H1 (cell line): ENCODE measurements around the gene MREG. TPM values are rescaled to one million over a fixed set of nuclear protein-coding genes. Genes with fewer than 3 reads are reported as not detected.

ENCODE experiments used
- CTCF ChIA-PET: fragments of 300-600 bp; sonication (Branson Sonifier 250); formaldehyde crosslinking; loops from one replicate; lab custom pipeline; 2021; ENCODE audit not compliant: partially characterized antibody; lab: Charles Lee
- POLR2A ChIA-PET: fragments of 300-600 bp; sonication (Branson Sonifier 250); formaldehyde crosslinking; loops from one replicate; lab custom pipeline; 2021; ENCODE audit warnings: inconsistent platforms; ENCODE audit not compliant: partially characterized antibody; lab: Charles Lee
- DNase-seq, 2 experiments: peaks; one replicate each; pipeline versions ENCODE4 v3.0.0 to v3.0.0-alpha.2; 2010 to 2022; ENCODE audit warnings: low spot score in 2 of 2, low read depth in 1 of 2, mixed read lengths in 1 of 2
- FAIRE-seq: peaks from 2 replicates; lab custom pipeline; 2011; peaks lifted over from hg19 to GRCh38; lab: Jason Lieb, UNC
- H2AFZ ChIP-seq: 2 replicates; pipeline ENCODE4 v1.8.1; 2012; ENCODE audit warnings: low read length, inconsistent platforms
- H2AK5ac ChIP-seq: 2 replicates; pipeline ENCODE4 v1.6.1; 2013; ENCODE audit warnings: low read depth, low read length
- H2BK120ac ChIP-seq: replicated peaks from 2 replicates; pipeline ENCODE3; 2013; ENCODE audit warnings: low read depth, low read length, inconsistent platforms
- H2BK12ac ChIP-seq: 2 replicates; pipeline ENCODE4 v1.6.1; 2013; ENCODE audit warnings: low read depth, low read length
- H2BK15ac ChIP-seq: 2 replicates; pipeline ENCODE4 v1.6.1; 2013; ENCODE audit warnings: low read length
- H2BK20ac ChIP-seq: 2 replicates; pipeline ENCODE4 v1.6.1; 2013; ENCODE audit warnings: low read length
- H2BK5ac ChIP-seq: 2 replicates; pipeline ENCODE4 v1.6.1; 2013; ENCODE audit warnings: low read depth, low read length
- H3K14ac ChIP-seq: 2 replicates; pipeline ENCODE4 v1.6.1; 2013; ENCODE audit warnings: inconsistent platforms; ENCODE audit not compliant: insufficient read length
- H3K18ac ChIP-seq: 2 replicates; pipeline ENCODE4 v1.6.1; 2013; ENCODE audit warnings: low read length; ENCODE audit errors: extremely low read depth
- H3K23ac ChIP-seq: 2 replicates; pipeline ENCODE4 v1.6.1; 2013; ENCODE audit warnings: inconsistent platforms; ENCODE audit not compliant: insufficient read length
- H3K23me2 ChIP-seq: 2 replicates; pipeline ENCODE4 v1.6.1; 2013; ENCODE audit warnings: low read depth, low read length
- H3K27ac ChIP-seq: 2 replicates; pipeline ENCODE4 v1.6.1; 2011; ENCODE audit warnings: low read depth, low read length, inconsistent platforms
- H3K27me3 ChIP-seq, 4 experiments: replicated peaks in 1 of 4; 1 replicate in 1 of 4; 2 replicates in 3 of 4; pipeline versions ENCODE4 v1.6.1 to v1.8.1; 2011 to 2013; ENCODE audit warnings: low read length in 3 of 4, mild to moderate bottlenecking in 3 of 4, inconsistent platforms in 2 of 4, mixed read lengths in 2 of 4, moderate library complexity in 1 of 4; ENCODE audit not compliant: control insufficient read depth in 3 of 4, insufficient read depth in 3 of 4; ENCODE audit errors: extremely low read depth in 1 of 4
- H3K36me3 ChIP-seq, 4 experiments: 2 replicates each; pipeline versions ENCODE4 v1.6.1 to v1.8.1; 2011 to 2013; ENCODE audit warnings: mild to moderate bottlenecking in 4 of 4, low read length in 3 of 4, moderate library complexity in 2 of 4, control low read depth in 1 of 4, inconsistent platforms in 1 of 4; ENCODE audit not compliant: insufficient read depth in 4 of 4, control insufficient read depth in 2 of 4
- H3K4ac ChIP-seq: replicated peaks from 2 replicates; pipeline ENCODE3; 2013; ENCODE audit warnings: low read length, low read depth, mixed read lengths, inconsistent platforms; ENCODE audit not compliant: insufficient read length
- H3K4me1 ChIP-seq, 4 experiments: replicated peaks in 1 of 4; 1 replicate in 1 of 4; 2 replicates in 3 of 4; pipeline versions ENCODE4 v1.6.1 to v1.8.1; 2011 to 2013; ENCODE audit warnings: low read length in 3 of 4, inconsistent platforms in 2 of 4, mixed read lengths in 1 of 4; ENCODE audit not compliant: insufficient read depth in 4 of 4, control insufficient read depth in 3 of 4
- H3K4me2 ChIP-seq, 2 experiments: 2 replicates each; pipeline versions ENCODE4 v1.6.1 to v1.8.1; 2011 to 2013; ENCODE audit warnings: low read depth in 2 of 2, low read length in 2 of 2, control low read depth in 1 of 2, inconsistent platforms in 1 of 2, mild to moderate bottlenecking in 1 of 2; ENCODE audit not compliant: insufficient read depth in 1 of 2
- H3K4me3 ChIP-seq, 4 experiments: fragments of 200-600, 300-600 bp in 1 of 4; sonication (generic), shearing (Covaris generic), sonication (Bioruptor Twin) in 1 of 4; 2 replicates each; pipeline versions ENCODE4 v1.5.1 to v1.8.1; 2011 to 2016; ENCODE audit warnings: low read length in 4 of 4, low read depth in 3 of 4, control low read depth in 2 of 4, inconsistent platforms in 2 of 4, mild to moderate bottlenecking in 2 of 4, mixed read lengths in 1 of 4, moderate library complexity in 1 of 4; ENCODE audit not compliant: insufficient read depth in 2 of 4; ENCODE audit errors: extremely low read depth in 1 of 4
- H3K56ac ChIP-seq: replicated peaks from 2 replicates; pipeline ENCODE3; 2013; ENCODE audit warnings: low read depth, mild to moderate bottlenecking, mixed read lengths, low read length, inconsistent platforms; ENCODE audit not compliant: insufficient read length
- H3K79me1 ChIP-seq: 2 replicates; pipeline ENCODE4 v1.6.1; 2013; ENCODE audit warnings: low read depth, low read length, control low read depth
- H3K79me2 ChIP-seq, 2 experiments: 2 replicates each; pipeline versions ENCODE4 v1.6.1 to v1.8.1; 2012 to 2013; ENCODE audit warnings: low read length in 2 of 2, mild to moderate bottlenecking in 2 of 2, inconsistent platforms in 1 of 2; ENCODE audit not compliant: insufficient read depth in 2 of 2, control insufficient read depth in 1 of 2
- H3K9ac ChIP-seq, 4 experiments: replicated peaks in 1 of 4; 1 replicate in 1 of 4; 2 replicates in 3 of 4; pipeline versions ENCODE4 v1.6.1 to v1.8.1; 2011 to 2013; ENCODE audit warnings: low read depth in 3 of 4, low read length in 3 of 4, control low read depth in 2 of 4, mild to moderate bottlenecking in 2 of 4, moderate library complexity in 2 of 4, inconsistent platforms in 1 of 4; ENCODE audit errors: extremely low read depth in 1 of 4
- H3K9me3 ChIP-seq, 2 experiments: 2 replicates each; pipeline versions ENCODE4 v1.6.1 to v1.8.1; 2012 to 2013; ENCODE audit warnings: mild to moderate bottlenecking in 2 of 2, moderate library complexity in 2 of 2, control low read depth in 1 of 2, inconsistent platforms in 1 of 2, low read depth in 1 of 2, low read length in 1 of 2, mixed read lengths in 1 of 2; ENCODE audit not compliant: insufficient read depth in 2 of 2
- H4K20me1 ChIP-seq, 2 experiments: replicated peaks in 1 of 2; 2 replicates each; pipeline versions ENCODE3 to v1.8.1; 2011 to 2013; ENCODE audit warnings: inconsistent platforms in 2 of 2, low read length in 2 of 2, mild to moderate bottlenecking in 1 of 2; ENCODE audit not compliant: insufficient read depth in 2 of 2, control insufficient read depth in 1 of 2
- H4K5ac ChIP-seq: 2 replicates; pipeline ENCODE4 v1.6.1; 2013; ENCODE audit warnings: low read length, low read depth, mixed read lengths, inconsistent platforms; ENCODE audit not compliant: insufficient read length
- H4K8ac ChIP-seq: 2 replicates; pipeline ENCODE4 v1.8.0; 2013; ENCODE audit warnings: mild to moderate bottlenecking, moderate library complexity, low read length, inconsistent platforms; ENCODE audit not compliant: insufficient read depth; ENCODE audit errors: extremely low read depth
- H4K91ac ChIP-seq: replicated peaks from 2 replicates; pipeline ENCODE3; 2013; ENCODE audit warnings: low read length, mixed read lengths, inconsistent platforms; ENCODE audit not compliant: insufficient read length
- TCF12 ChIP-seq: IDR thresholded peaks from 2 replicates; pipeline ENCODE4 v1.6.1; 2011; ENCODE audit warnings: low read depth, mild to moderate bottlenecking, low read length
- ZNF274 ChIP-seq: IDR thresholded peaks from 2 replicates; pipeline ENCODE4 v1.7.0; 2012; ENCODE audit warnings: low read length, borderline replicate concordance; ENCODE audit errors: extremely low read depth
- WGBS, 2 experiments: shearing (Covaris generic) in 1 of 2; methylation state at CpG; one replicate each; pipeline versions ENCODE4 v1.1.6 to v1.1.7; 2013 to 2015; ENCODE audit warnings: low lambda C conversion rate in 2 of 2, mixed read lengths in 2 of 2, inconsistent platforms in 1 of 2, low coverage in 1 of 2, missing lambda C conversion rate in 1 of 2; ENCODE audit not compliant: insufficient replicate concordance in 2 of 2, insufficient coverage in 1 of 2, insufficient read length in 1 of 2; ENCODE audit errors: extremely low coverage in 1 of 2, missing lambda C conversion rate in 1 of 2; 5-methylcytosine and 5-hydroxymethylcytosine counted together
- polyA plus RNA-seq, 7 experiments: library from polyadenylated mRNA; depleted of rRNA in 3 of 7; stranded (reverse) in 5 of 7; unstranded in 2 of 7; fragments of >200 nt in 5 of 7; fragments of 200-250 nt in 2 of 7; gene quantifications; 1 replicate in 5 of 7; 2 replicates in 1 of 7; 4 replicates in 1 of 7; pipeline versions ENCODE4 v1.2.1 to v1.2.3, GENCODE V29; 2011 to 2013; ENCODE audit warnings: missing spikeins in 2 of 7, mixed read lengths in 2 of 7
- total RNA-seq: library from RNA; stranded (reverse); fragmentation: NEBNext Ultra II Directional; extraction: Animal tissue kit (Norgen Biotek cat#: 25700); gene quantifications from 2 replicates; pipeline ENCODE4 v1.2.1, GENCODE V29; 2021

The MREG gene
- total and polyA plus RNA-seq, 2 of the 8 experiments (the other 6 are each of a cell fraction or from before 2014, with no cell fraction given): 7.5 to 31.9 TPM

GRCh38 chr2:216001216-216002100, 11.9 kb downstream of the MREG start:
- peaks cover 0 to 79% of the 10 kb centered on the region in 2 experiments; a peak in 2 of 4 replicates for H3K79me2 ChIP-seq
- peaks cover 7 to 23% (median 9%) of the 10 kb centered on the region in 4 experiments for H3K4me1 ChIP-seq
- no peak overlapping the region for H4K91ac ChIP-seq
- ChIA-PET POLR2A (interaction anchor here (1.1 kb wide), 1 partner anchor 16 kb away, joined by 5 read pairs; no protein-coding TSS in a partner anchor), CTCF (interaction anchor here (0.8 to 3.0 kb wide), 5 partner anchors 11 to 577 kb away, joined by 3 to 16 read pairs (median 4); no protein-coding TSS in a partner anchor)
- no peak overlapping the region for H3K4ac ChIP-seq
- H3K27me3 ChIP-seq: no peaks in the 10 kb centered on the region
- H4K8ac ChIP-seq: no peak overlapping the region
- H3K4me3 ChIP-seq: no peak overlapping the region
- H2AK5ac ChIP-seq: no peak overlapping the region
- no peaks in the 10 kb centered on the region for H3K23me2 ChIP-seq
- no peak overlapping the region for H2BK12ac ChIP-seq
- H2BK20ac ChIP-seq: no peak overlapping the region
- DNase-seq: no peak
- H3K79me1 ChIP-seq: peaks cover 8% of the 10 kb centered on the region
- H3K9me3 ChIP-seq: no peaks in the 10 kb centered on the region
- H4K5ac ChIP-seq: no peak overlapping the region
- no peak overlapping the region for H3K23ac ChIP-seq
- FAIRE-seq: no peak
- TF ChIP-seq TCF12: no peak
- no peak for TF ChIP-seq ZNF274
- TF ChIP-seq, all 59 proteins: peak for 0
- H2AFZ ChIP-seq: no peak overlapping the region
- peaks cover 0 to 7% of the 10 kb centered on the region in 2 experiments for H4K20me1 ChIP-seq
- H3K4me2 ChIP-seq: peak overlapping the region in 1 of 2 experiments; percentile 15; a peak in 1 of 4 replicates
- no peak overlapping the region for H2BK120ac ChIP-seq
- no peak overlapping the region for H3K14ac ChIP-seq
- WGBS, 2 experiments: 66% methylated on average over 9 of the region's 9 CpGs; no CpG with 5 or more reads in 1 of the 2 experiments
- H2BK5ac ChIP-seq: 0 out of 2 replicates have a peak overlapping the region, but pooled peaks have one; percentile 11
- H3K9ac ChIP-seq: no peak overlapping the region
- no peak overlapping the region for H3K27ac ChIP-seq
- no peak overlapping the region for H3K56ac ChIP-seq
- no peak overlapping the region for H3K18ac ChIP-seq
- peaks cover 0 to 5% (median 0%) of the 10 kb centered on the region in 4 experiments; a peak in 2 of 8 replicates for H3K36me3 ChIP-seq
- H2BK15ac ChIP-seq: no peak overlapping the region
